ENCODE data around the gene OR4F6.
A peak's percentile ranks its signal among the peaks of the same experiment; 100 is the strongest.
"Not testable (repeated sequence)": the region's sequence is repeated elsewhere in the genome, so short reads cannot be mapped to it uniquely, and the experiment has no call there.

Gene OR4F6

GRCh38 chr15:101803209-101803608, at the start of gene OR4F6:
TSS of gene OR4F6 (plus strand) at chr15:101803509. CDS start at chr15:101805720, 2,211 bp downstream.
- DNase-seq (ENCODE audit: low read depth), result no peak

- not testable (repeated sequence) for DNase-seq (ENCODE audit: low read depth)
These were observed 38.5 kb upstream of the OR4F6 start for GRCh38 chr15:101764669-101765339.

DNA sequence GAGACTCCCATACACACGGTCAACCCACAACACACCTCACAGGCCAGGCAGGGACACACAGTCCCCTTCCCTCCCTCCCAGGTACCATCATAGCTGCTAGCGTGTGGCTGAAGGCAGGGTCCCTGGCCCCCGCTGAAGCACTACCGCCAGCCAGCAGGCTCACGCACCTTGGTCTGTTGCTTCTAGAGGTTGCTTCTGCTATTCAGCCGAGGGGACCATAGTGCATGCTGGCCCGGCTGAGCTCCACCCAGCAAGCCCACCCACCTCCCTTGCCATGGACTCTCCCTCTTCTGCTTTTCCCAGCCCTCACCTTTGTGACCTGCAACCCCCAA, 38.0 kb upstream of the OR4F6 start:
- DNase-seq (ENCODE audit: low read depth), result not testable (repeated sequence)

DNA sequence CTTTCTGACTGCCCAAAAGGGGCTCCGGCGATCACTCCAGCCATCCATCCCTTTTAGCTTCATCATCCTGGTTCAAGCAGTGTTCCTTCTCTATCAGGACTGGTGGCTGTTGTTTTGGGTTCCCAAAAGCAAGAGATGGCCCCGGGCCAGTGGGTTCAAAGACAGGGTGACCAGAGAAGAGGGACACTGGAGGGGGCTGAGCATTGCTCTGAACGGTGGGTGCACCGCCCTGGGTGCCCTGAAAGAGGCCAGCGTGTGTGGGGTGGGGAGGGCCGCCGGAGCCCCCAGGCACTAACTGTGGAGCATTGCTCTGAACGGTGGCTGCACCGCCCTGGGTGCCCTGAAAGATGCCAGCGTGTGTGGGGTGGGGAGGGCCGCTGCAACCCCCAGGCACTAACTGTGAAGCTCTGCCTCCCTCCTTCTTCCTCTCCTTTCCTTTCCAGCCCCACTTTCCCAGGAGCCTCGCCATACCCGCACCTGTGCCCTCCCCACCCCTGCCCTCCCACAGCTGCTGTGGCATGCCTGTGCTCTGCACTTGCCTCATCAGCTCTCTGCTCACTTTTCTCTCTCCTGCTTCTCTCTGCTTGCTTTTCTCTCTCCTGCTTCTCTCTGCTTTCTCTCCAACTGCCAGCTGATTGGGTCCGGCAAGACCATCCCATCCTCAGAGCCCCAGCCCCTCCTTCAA, 37.4 kb upstream of the OR4F6 start:
- DNase-seq (ENCODE audit: low read depth), result no peak

DNA sequence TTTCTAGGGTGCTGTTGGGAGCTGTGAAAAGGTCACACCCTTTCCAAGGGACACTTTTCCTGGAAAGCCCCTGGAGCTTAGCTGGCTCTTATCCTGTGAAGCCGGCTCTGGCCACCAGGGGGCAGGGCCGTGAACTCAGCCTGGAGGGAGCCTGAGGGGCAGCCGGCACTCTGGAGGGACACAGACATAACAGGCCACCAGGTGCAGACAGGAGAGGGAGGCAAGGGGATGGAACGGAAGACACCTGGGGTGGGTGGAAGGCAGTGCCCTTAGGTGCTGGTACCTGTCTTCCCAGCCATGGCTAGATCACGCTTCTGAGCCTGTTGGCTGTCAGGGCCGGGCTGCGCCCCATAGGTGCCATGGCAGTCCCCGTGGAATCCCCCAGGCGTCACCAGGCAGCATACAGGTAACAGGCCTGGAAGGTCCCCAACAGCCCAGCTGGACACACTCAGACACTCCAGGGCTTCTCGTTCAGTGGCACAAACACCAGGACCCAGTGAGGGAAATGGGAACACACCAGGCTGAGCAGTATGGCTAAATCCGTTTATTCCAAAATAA, 36.1 kb upstream of the OR4F6 start:
- not testable (repeated sequence) for DNase-seq (ENCODE audit: low read depth)

DNA sequence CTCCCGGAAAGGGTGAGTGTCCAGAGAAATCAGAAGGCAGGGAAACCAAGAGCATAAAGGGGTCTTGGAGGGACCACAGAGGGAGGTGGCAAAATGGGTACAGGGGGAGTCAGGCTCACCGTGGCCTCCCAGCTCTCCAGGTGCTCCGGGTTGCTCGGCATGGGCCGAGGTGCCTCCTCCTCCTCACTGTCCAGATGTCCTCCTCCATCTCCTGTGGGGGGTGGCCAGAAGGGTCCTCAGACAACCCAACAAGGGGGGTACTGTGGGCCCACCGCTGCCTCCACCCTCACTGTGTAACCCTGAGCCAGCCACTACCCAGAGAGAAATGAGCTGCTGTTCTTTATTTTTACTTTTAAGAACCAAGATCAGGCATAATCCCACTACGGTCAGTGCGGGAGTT, 30.4 kb upstream of the OR4F6 start:
- DNase-seq (ENCODE audit: low read depth), result no peak

DNA sequence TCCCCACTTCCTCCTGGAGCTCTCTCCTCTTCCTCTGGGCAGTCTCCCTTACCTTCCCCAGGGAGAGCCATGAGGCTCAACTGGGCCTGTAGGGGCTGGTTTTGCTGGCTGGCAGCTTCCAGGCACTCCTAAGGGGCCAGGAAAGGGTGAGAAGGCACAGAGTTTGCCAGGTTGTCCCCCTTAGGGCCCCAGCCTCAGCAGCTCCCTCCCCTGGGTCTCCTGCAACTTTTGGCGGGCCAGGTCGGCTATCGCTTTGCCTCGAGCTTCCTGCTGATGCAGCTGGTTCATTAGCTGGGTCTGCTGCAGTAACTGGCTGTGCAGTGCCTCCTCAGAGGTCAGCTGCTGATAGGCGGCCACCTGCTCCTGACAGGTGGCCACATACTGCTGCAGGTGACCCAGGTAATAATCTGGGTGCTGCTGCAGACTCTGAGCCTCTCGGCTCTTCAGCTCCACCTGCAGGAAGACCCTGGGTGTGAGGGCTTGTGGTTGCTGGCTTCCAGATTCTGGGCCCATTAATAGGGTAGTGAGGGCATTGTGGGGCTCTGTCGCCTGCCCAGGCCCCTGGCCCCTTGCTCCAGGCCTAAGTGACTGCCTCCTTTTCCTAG, 29.7 kb upstream of the OR4F6 start:
- DNase-seq (ENCODE audit: low read depth), result no peak

DNA sequence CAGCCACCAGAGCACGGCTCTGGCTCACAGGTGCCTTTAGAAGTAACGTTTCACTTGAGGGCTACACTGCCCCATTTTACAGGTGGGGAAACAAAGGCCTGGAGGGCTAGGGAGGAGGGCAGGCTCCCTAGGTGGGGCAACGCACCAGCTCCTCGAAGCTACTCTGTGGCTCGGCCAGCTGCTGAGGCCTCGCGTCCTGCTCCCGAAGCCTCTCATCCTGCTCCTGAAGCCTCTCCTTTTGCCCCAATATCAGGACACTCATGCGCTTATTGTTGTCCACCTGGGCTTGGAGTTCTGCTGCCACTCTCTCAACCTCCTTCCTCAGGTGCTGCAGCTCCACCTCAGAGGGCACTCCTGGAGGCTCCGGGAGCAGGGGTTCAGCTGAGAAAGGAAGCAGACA, 28.2 kb upstream of the OR4F6 start:
- no peak for DNase-seq (ENCODE audit: low read depth)

DNA sequence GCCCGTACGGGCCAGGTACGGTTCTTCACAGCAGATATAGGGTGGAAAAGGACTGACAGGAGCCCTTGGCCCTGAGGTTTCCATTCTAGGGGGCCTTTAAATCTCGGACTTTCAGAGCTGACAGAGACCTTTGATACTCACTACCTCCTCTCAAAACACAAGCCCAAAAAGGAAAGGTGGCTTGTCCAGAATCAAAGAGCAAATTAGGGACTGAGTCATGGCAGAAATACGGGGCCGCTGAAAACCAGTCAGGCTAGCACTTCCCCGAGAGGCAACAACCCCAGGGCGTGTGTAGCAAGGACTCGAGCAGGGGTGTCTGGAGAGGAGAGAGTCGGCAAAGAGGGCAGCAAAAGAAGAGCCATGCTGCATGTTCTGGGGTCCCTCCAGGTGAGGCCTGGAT, 24.7 kb upstream of the OR4F6 start:
- not testable (repeated sequence) for DNase-seq (ENCODE audit: low read depth)

DNA sequence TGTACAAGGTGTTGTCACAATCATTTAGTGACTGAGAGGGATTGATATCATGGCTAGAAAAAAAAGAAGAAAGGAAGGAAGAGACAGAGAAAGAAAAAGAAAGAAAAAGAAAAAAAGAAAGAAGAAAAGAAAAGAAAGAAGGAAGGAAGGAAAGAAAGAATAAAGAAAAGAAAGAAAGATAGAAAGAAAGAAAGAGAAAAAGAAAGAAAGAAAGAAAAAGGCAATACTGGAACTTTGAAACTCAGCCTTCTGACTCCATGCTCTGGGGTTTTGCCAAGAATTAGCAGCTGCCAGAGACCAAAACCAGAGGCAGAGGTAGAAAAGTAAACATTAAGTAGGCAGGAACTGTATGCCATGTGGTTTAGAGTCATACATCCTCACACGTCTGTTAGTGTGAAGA, 23.1 kb upstream of the OR4F6 start:
- DNase-seq (ENCODE audit: low read depth), result peak; percentile 20

- no peak for DNase-seq (ENCODE audit: low read depth)
These were observed 21.4 kb upstream of the OR4F6 start for GRCh38 chr15:101781928-101782327.

- DNase-seq (ENCODE audit: low read depth), result no peak
These were observed 18.7 kb upstream of the OR4F6 start for GRCh38 chr15:101784644-101785043.

DNA sequence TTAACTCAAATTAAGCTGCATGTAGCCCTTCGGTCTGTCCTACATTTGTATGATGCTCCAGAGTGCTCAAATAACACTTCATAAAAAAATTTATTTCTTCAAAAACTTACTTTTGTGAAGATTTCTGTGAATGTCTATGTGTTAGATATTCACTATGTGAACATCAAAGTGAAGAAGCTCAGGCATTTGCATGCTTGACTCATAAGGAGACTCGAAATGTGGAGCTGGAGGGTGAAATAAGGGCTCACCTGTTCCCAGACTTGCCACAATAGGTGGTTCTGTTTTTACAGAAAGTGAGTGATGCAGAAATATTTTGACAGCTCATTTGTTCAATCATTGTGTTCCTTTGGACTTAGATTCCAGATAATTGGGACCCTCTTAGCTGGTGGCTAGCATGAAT, 16.9 kb upstream of the OR4F6 start:
- not testable (repeated sequence) for DNase-seq (ENCODE audit: low read depth)

DNA sequence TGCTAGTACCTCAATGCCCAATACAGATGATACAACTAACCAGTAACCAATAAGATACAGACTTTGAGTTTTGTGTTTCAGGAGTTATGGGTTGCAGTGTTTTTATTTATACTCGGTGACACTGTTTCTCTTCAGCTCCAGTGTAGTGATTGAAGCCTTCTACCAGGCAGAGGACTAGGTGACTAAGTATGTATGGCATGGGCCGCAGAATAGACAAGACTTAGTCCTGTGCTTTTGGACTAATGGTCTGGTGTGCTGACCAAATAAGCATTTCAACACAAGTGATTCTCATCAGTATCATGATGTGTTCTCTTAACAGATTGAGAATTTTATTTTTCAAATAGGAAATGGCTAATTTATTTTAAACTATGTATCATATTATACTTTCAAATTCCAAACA, 15.3 kb upstream of the OR4F6 start:
- DNase-seq (ENCODE audit: low read depth), result not testable (repeated sequence)

GRCh38 chr15:101788503-101789269, 14.6 kb upstream of the OR4F6 start:
- DNase-seq (ENCODE audit: low read depth), result not testable (repeated sequence)

DNA sequence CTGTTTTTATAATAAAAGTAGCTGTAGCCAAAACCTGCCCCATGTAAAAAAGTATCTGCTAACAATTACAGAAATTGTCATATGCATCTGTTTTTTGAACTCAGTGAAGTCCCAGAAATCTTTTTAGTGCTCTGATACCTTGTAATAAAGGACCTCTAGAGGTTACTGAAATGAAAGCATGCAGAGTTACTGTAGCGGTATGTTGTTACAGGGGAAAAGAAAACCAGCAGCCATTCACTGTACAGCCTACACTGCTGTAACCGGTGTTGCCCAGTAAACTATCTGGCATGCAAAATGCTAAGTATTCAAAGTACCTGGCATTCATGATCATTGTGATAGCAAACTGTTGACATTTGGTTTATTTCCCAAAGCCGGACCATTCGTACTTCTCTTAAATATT, 12.6 kb upstream of the OR4F6 start:
- DNase-seq (ENCODE audit: low read depth), result not testable (repeated sequence)

GRCh38 chr15:101793981-101794380, 9.3 kb upstream of the OR4F6 start:
- not testable (repeated sequence) for DNase-seq (ENCODE audit: low read depth)

- peak; percentile 38 for DNase-seq (ENCODE audit: low read depth)
These were observed 7.9 kb upstream of the OR4F6 start for GRCh38 chr15:101795455-101795854.

DNA sequence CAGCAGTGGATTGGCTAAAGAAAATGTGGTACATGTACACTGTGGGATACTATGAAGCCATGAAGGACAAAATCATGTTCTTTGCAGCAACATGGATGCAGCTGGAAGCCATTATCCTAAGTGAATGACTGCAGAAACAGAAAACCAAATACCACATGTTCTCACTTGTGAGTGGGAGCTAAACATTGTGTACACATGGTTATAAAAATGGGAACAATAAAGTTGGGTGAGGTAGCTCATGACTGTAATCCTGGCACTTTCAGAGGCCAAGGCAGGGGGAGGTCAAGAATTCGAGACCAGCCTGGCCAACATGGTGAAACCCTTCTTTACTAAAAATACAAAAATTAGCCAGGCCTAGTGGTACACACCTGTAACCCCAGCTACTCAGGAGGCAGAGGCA, 3.6 kb upstream of the OR4F6 start:
- no peak for DNase-seq (ENCODE audit: low read depth)

DNA sequence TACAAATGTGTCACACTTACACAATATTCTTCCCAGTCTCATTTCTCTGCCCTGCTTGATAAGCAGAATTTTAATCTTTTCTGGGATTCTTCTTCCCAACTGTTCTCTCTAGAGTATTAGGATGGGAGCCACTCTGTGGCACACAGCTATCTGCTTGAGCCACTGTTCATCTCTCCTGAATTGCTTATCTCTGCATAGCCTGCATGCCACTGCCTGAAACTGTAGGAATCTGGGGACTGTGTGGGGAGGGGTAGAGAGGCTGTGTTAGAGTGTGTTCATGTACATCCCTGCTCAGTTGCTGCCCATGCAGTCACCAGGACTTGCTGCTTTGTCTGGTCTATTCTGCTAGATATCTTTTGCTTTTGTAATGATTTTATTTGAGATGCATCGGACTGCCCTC, 2.3 kb upstream of the OR4F6 start:
- DNase-seq (ENCODE audit: low read depth), result no peak

DNA sequence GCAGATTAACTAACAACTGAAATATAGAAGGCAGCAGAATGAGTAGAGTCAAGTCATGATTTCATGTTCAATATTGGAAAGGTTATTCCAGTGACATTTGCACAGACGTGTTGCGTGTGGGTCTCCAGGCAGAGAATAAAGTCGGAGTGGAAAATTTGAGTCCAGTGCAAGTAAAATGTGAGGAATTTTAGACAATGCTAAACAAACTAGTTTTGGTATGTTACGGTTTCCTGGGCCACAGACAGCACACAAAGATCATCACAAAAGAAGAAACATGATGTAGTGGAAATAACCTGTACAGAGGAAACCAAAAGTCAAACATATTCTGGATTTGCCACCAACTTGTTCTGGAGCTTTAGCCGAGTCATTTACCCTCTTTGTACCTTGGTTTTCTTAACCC, 367 bp downstream of the OR4F6 start:
- DNase-seq (ENCODE audit: low read depth), result no peak

GRCh38 chr15:101804375-101804774, 1.1 kb downstream of the OR4F6 start:
- no peak for DNase-seq (ENCODE audit: low read depth)
